ENCODE results near the gene DIRAS3.

- no peak for TF ChIP-seq REST (tag by site-specific recombination; IDR thresholded peaks at IDR 0.05)
- no peak for TF ChIP-seq ZFP37 (tag by site-specific recombination; IDR thresholded peaks at IDR 0.05)
- no peak for TF ChIP-seq CTCF (tag by site-specific recombination; IDR thresholded peaks at IDR 0.05)
- no peak for TF ChIP-seq ZNF23 (tag by site-specific recombination; IDR thresholded peaks at IDR 0.05; ENCODE audit: borderline replicate concordance)
- no peak for TF ChIP-seq ZNF777 (tag by site-specific recombination; IDR thresholded peaks at IDR 0.05; ENCODE audit: borderline replicate concordance)
- TF ChIP-seq ZNF239 (tag by site-specific recombination; IDR thresholded peaks at IDR 0.05) = no peak
- TF ChIP-seq ZNF404 (tag by site-specific recombination; IDR thresholded peaks at IDR 0.05) = no peak
Observed at GRCh38 chr1:68015369-68015768, 35.1 kb downstream of the DIRAS3 start.

Measured in HEK293 (cell line).